Muscle layer of colon (tissue), 2 donors: ENCODE results near the gene APLN.

Source experiments
- H3K27ac ChIP-seq: one replicate; pipeline ENCODE4 v1.7.0; 2013; ENCODE audit warnings: low read depth, mild to moderate bottlenecking, low read length, moderate library complexity
- H3K27me3 ChIP-seq, 2 donors: one replicate each; pipeline ENCODE4 v1.7.0; 2013; ENCODE audit warnings: low read length in 2 of 2, mild to moderate bottlenecking in 2 of 2; ENCODE audit not compliant: insufficient read depth in 2 of 2, control insufficient read depth in 1 of 2
- H3K36me3 ChIP-seq: one replicate; pipeline ENCODE4 v1.7.0; 2013; ENCODE audit warnings: mild to moderate bottlenecking, low read length; ENCODE audit not compliant: insufficient read depth
- H3K4me1 ChIP-seq: one replicate; pipeline ENCODE4 v1.7.0; 2013; ENCODE audit warnings: mild to moderate bottlenecking, low read length; ENCODE audit not compliant: insufficient read depth
- H3K4me3 ChIP-seq, 2 donors: one replicate each; pipeline ENCODE4 v1.7.0; 2013; ENCODE audit warnings: low read length in 2 of 2, low read depth in 1 of 2, mild to moderate bottlenecking in 1 of 2, moderate library complexity in 1 of 2
- H3K9ac ChIP-seq: one replicate; pipeline ENCODE4 v1.7.0; 2013; ENCODE audit warnings: low read length
- H3K9me3 ChIP-seq: one replicate; pipeline ENCODE4 v1.7.0; 2013; ENCODE audit warnings: mild to moderate bottlenecking, low read length
- donor health status: abdominal sarcoma.
- donor health status: Adenocarcinoma of cecum.

Gene APLN

GRCh38 chrX:129690435-129690834 lies 35.7 kb upstream of the APLN start:
- H3K4me3 ChIP-seq, result no peak overlapping the region
- no peak overlapping the region for H3K9ac ChIP-seq
- no peak overlapping the region for H3K27ac ChIP-seq
- no peaks in the 10 kb centered on the region for H3K9me3 ChIP-seq
- no peaks in the 10 kb centered on the region for H3K36me3 ChIP-seq
- H3K27me3 ChIP-seq, result no peaks in the 10 kb centered on the region
- H3K4me1 ChIP-seq, result no peaks in the 10 kb centered on the region

GRCh38 chrX:129689796-129690195 lies 35.0 kb upstream of the APLN start:
- Histone ChIP-seq H3K4me3 (no peak overlapping the region), H3K9me3 (no peaks in the 10 kb centered on the region), H3K9ac (no peak overlapping the region), H3K27ac (no peak overlapping the region), H3K36me3 (no peaks in the 10 kb centered on the region), H3K27me3 (no peaks in the 10 kb centered on the region), H3K4me1 (no peaks in the 10 kb centered on the region)

GRCh38 chrX:129688097-129688496 lies 33.3 kb upstream of the APLN start:
- Histone ChIP-seq H3K9me3 (no peaks in the 10 kb centered on the region), H3K4me1 (no peaks in the 10 kb centered on the region), H3K36me3 (no peaks in the 10 kb centered on the region), H3K27me3 (no peaks in the 10 kb centered on the region), H3K4me3 (no peak overlapping the region), H3K27ac (no peak overlapping the region), H3K9ac (no peak overlapping the region)

GRCh38 chrX:129686422-129686948 lies 31.7 kb upstream of the APLN start:
- Histone ChIP-seq H3K36me3 (no peaks in the 10 kb centered on the region), H3K27me3 (no peaks in the 10 kb centered on the region), H3K27ac (no peak overlapping the region), H3K4me3 (no peak overlapping the region), H3K4me1 (no peaks in the 10 kb centered on the region), H3K9ac (no peak overlapping the region), H3K9me3 (no peaks in the 10 kb centered on the region)

GRCh38 chrX:129682979-129683378 lies 28.2 kb upstream of the APLN start:
- H3K9me3 ChIP-seq, result no peaks in the 10 kb centered on the region
- H3K4me1 ChIP-seq, result no peaks in the 10 kb centered on the region
- no peak overlapping the region for H3K4me3 ChIP-seq
- no peaks in the 10 kb centered on the region for H3K36me3 ChIP-seq
- no peaks in the 10 kb centered on the region for H3K27me3 ChIP-seq
- no peak overlapping the region for H3K27ac ChIP-seq
- H3K9ac ChIP-seq, result no peak overlapping the region

- H3K9me3 ChIP-seq, result no peaks in the 10 kb centered on the region
- H3K27me3 ChIP-seq, result no peaks in the 10 kb centered on the region
- no peak overlapping the region for H3K4me3 ChIP-seq
- H3K36me3 ChIP-seq, result no peaks in the 10 kb centered on the region
- no peaks in the 10 kb centered on the region for H3K4me1 ChIP-seq
- H3K9ac ChIP-seq, result no peak overlapping the region
- no peak overlapping the region for H3K27ac ChIP-seq
Observed at GRCh38 chrX:129679901-129680300, 25.1 kb upstream of the APLN start.

- no peaks in the 10 kb centered on the region for H3K36me3 ChIP-seq
- peak overlapping the region; percentile 48 for H3K27ac ChIP-seq
- H3K27me3 ChIP-seq, result no peaks in the 10 kb centered on the region
- H3K4me3 ChIP-seq, result peak overlapping the region in 1 of 2 donors; percentile 54
- no peaks in the 10 kb centered on the region for H3K9me3 ChIP-seq
- H3K9ac ChIP-seq, result no peak overlapping the region
- no peaks in the 10 kb centered on the region for H3K4me1 ChIP-seq
Observed at GRCh38 chrX:129678614-129679195, 23.9 kb upstream of the APLN start.

GRCh38 chrX:129667412-129667811 lies 12.7 kb upstream of the APLN start:
- Histone ChIP-seq H3K27ac (no peak overlapping the region), H3K36me3 (no peaks in the 10 kb centered on the region), H3K27me3 (peaks cover 0 to 8% of the 10 kb centered on the region in 2 donors), H3K9me3 (no peaks in the 10 kb centered on the region), H3K4me1 (no peaks in the 10 kb centered on the region), H3K9ac (no peak overlapping the region), H3K4me3 (no peak overlapping the region)

GRCh38 chrX:129665916-129666644 lies 11.3 kb upstream of the APLN start:
- Histone ChIP-seq H3K9ac (no peak overlapping the region), H3K36me3 (no peaks in the 10 kb centered on the region), H3K27ac (no peak overlapping the region), H3K27me3 (peaks cover 0 to 8% of the 10 kb centered on the region in 2 donors), H3K9me3 (no peaks in the 10 kb centered on the region), H3K4me1 (no peaks in the 10 kb centered on the region), H3K4me3 (no peak overlapping the region)

- no peak overlapping the region for H3K4me3 ChIP-seq
- no peak overlapping the region for H3K27ac ChIP-seq
- H3K9me3 ChIP-seq, result no peaks in the 10 kb centered on the region
- no peak overlapping the region for H3K9ac ChIP-seq
- H3K36me3 ChIP-seq, result no peaks in the 10 kb centered on the region
- peaks cover 0 to 8% of the 10 kb centered on the region in 2 donors for H3K27me3 ChIP-seq
- H3K4me1 ChIP-seq, result no peaks in the 10 kb centered on the region
Observed at GRCh38 chrX:129663171-129663570, 8.4 kb upstream of the APLN start.

GRCh38 chrX:129661369-129661768 lies 6.6 kb upstream of the APLN start:
- no peak overlapping the region for H3K9ac ChIP-seq
- H3K4me1 ChIP-seq, result no peaks in the 10 kb centered on the region
- H3K27me3 ChIP-seq, result peaks cover 0 to 8% of the 10 kb centered on the region in 2 donors
- H3K9me3 ChIP-seq, result no peaks in the 10 kb centered on the region
- H3K27ac ChIP-seq, result no peak overlapping the region
- H3K4me3 ChIP-seq, result no peak overlapping the region
- no peaks in the 10 kb centered on the region for H3K36me3 ChIP-seq

- Histone ChIP-seq H3K27ac (no peak overlapping the region), H3K27me3 (peaks cover 0 to 6% of the 10 kb centered on the region in 2 donors), H3K4me1 (no peaks in the 10 kb centered on the region), H3K4me3 (no peak overlapping the region), H3K9me3 (no peaks in the 10 kb centered on the region), H3K9ac (no peak overlapping the region), H3K36me3 (no peaks in the 10 kb centered on the region)
Observed at GRCh38 chrX:129659861-129660260, 5.1 kb upstream of the APLN start.
